OCI-LY7 (cell line): ENCODE results near the gene GPD1. TPM values are rescaled to one million over a fixed set of nuclear protein-coding genes. Genes with fewer than 3 reads are reported as not detected.

ENCODE experiments used
- BruUV-seq: library from RNA; stranded (reverse); fragments of 400-500 nt; replicated peaks from 2 replicates; lab custom pipeline; 2021; lab: Mats Ljungman, UMichigan
- CTCF ChIA-PET: fragments of 300-600 bp; sonication (Branson Sonifier 250); formaldehyde crosslinking; loops from one replicate; lab custom pipeline; 2022; ENCODE audit warnings: antibody characterized with exemption; ENCODE audit not compliant: unreplicated experiment; lab: Charles Lee
- POLR2A ChIA-PET: fragments of 300-600 bp; sonication (Branson Sonifier 250); formaldehyde crosslinking; loops from one replicate; lab custom pipeline; 2022; ENCODE audit warnings: antibody characterized with exemption; lab: Charles Lee
- DNase-seq: peaks from one replicate; pipeline ENCODE4 v3.0.0-alpha.2; 2015; ENCODE audit warnings: low spot score
- H2AFZ ChIP-seq: fragments of 200-600 bp; sonication (generic), shearing (Covaris generic); 2 replicates; pipeline ENCODE4 v1.6.1; 2014; ENCODE audit warnings: mild to moderate bottlenecking, antibody characterized with exemption, low read length, moderate library complexity
- H3K27ac ChIP-seq: fragments of 200-600 bp; sonication (generic); 2 replicates; pipeline ENCODE4 v1.5.1; 2014; ENCODE audit warnings: mixed run types, low read depth, mild to moderate bottlenecking, moderate library complexity, low read length, inconsistent platforms; ENCODE audit not compliant: poor library complexity, severe bottlenecking
- H3K36me3 ChIP-seq: fragments of 200-600 bp; sonication (generic); 2 replicates; pipeline ENCODE4 v1.6.1; 2014; ENCODE audit warnings: mild to moderate bottlenecking, antibody characterized with exemption, low read length, moderate library complexity, mixed read lengths; ENCODE audit not compliant: insufficient read depth
- H3K4me1 ChIP-seq: fragments of 200-600 bp; sonication (generic); 2 replicates; pipeline ENCODE4 v1.5.1; 2014; ENCODE audit warnings: mild to moderate bottlenecking, low read length; ENCODE audit not compliant: insufficient read depth, poor library complexity, severe bottlenecking
- H3K4me2 ChIP-seq: fragments of 200-600 bp; sonication (generic); 2 replicates; pipeline ENCODE4 v1.6.1; 2014; ENCODE audit warnings: mild to moderate bottlenecking, low read length
- H3K4me3 ChIP-seq: fragments of 200-600 bp; sonication (generic); 2 replicates; pipeline ENCODE4 v1.5.1; 2014; ENCODE audit warnings: mild to moderate bottlenecking, low read depth, low read length; ENCODE audit not compliant: poor library complexity, severe bottlenecking
- H3K79me2 ChIP-seq: fragments of 200-600 bp; sonication (generic); 2 replicates; pipeline ENCODE4 v1.6.1; 2016; ENCODE audit warnings: low read depth, mild to moderate bottlenecking, low read length, moderate library complexity, mixed read lengths; ENCODE audit not compliant: insufficient read depth
- H3K9me2 ChIP-seq: fragments of 200-600 bp; sonication (generic); 2 replicates; pipeline ENCODE4 v1.6.1; 2016; ENCODE audit warnings: mild to moderate bottlenecking, low read length, mixed read lengths; ENCODE audit not compliant: insufficient read depth
- H3K9me3 ChIP-seq: fragments of 200-600 bp; sonication (generic); 2 replicates; pipeline ENCODE4 v1.6.1; 2014; ENCODE audit warnings: mild to moderate bottlenecking, mixed run types, low read length, mixed read lengths
- H4K20me1 ChIP-seq: fragments of 200-600 bp; sonication (generic); 2 replicates; pipeline ENCODE4 v1.6.1; 2014; ENCODE audit warnings: mild to moderate bottlenecking, antibody characterized with exemption, low read length, moderate library complexity, mixed read lengths; ENCODE audit not compliant: insufficient read depth
- CTCF ChIP-seq: fragments of 200-600 bp; sonication (generic); conservative IDR thresholded peaks from 2 replicates; pipeline ENCODE4 v1.5.1; 2014; ENCODE audit warnings: mild to moderate bottlenecking, antibody characterized with exemption, low read length, moderate library complexity, mixed read lengths
- EZH2phosphoT487 ChIP-seq: fragments of 200-600 bp; sonication (generic); IDR thresholded peaks from 2 replicates; pipeline ENCODE4 v1.6.1; 2018; ENCODE audit warnings: low read depth, borderline replicate concordance, mild to moderate bottlenecking, mixed run types, antibody characterized with exemption, low read length, moderate library complexity, mixed read lengths
- intact Hi-C: fragments of 100-400 bp; cut with micrococcal nuclease; formaldehyde crosslinking; loops from one replicate; pipeline ENCODE4 v1.10.0; 2022; ENCODE audit not compliant: unreplicated experiment
- total RNA-seq, 2 experiments: library from RNA; depleted of rRNA in 1 of 2; stranded (reverse); fragments of >200 nt in 1 of 2; shearing (Covaris generic) in 1 of 2; gene quantifications; 2 replicates each; pipeline ENCODE4 v1.2.3, GENCODE V29; 2014 to 2022

GPD1 gene
- total RNA-seq, 2 experiments from 2014 or later = 0.47 to 1.2 TPM

- no TSS peak for BruUV-seq
- Histone ChIP-seq H3K79me2 (peaks cover 17% of the 10 kb centered on the region; the same call in 1 of the 2 replicates), H4K20me1 (0 out of 2 replicates have a peak, but pooled peaks cover 5% of the 10 kb centered on the region), H3K4me2 (no peak overlapping the region), H3K27ac (no peak overlapping the region), H3K9me2 (no peaks in the 10 kb centered on the region), H3K4me1 (no peaks in the 10 kb centered on the region), H3K36me3 (peaks cover 29% of the 10 kb centered on the region), H2AFZ (no peak overlapping the region), H3K4me3 (no peak overlapping the region), H3K9me3 (no peaks in the 10 kb centered on the region)
- intact Hi-C loops = no loop called here
- DNase-seq = no peak
- TF ChIP-seq EZH2phosphoT487 (no peak), CTCF (no peak)
- CTCF ChIA-PET = interaction anchor here (0.6 kb wide), 1 partner anchor 19 kb away, joined by 3 read pairs; no protein-coding TSS in a partner anchor
- POLR2A ChIA-PET = interaction anchor here (0.6 to 0.9 kb wide), 3 partner anchors 19 to 553 kb away, joined by 3 to 4 read pairs (median 3); no protein-coding TSS in a partner anchor
Measured at GRCh38 chr12:50156641-50157040, 52.8 kb downstream of the GPD1 start.

- no peaks in the 10 kb centered on the region for H3K9me3 ChIP-seq
- intact Hi-C loops = no loop called here
- ChIA-PET POLR2A (interaction anchor here (0.8 to 0.9 kb wide), 2 partner anchors 10 to 20 kb away, joined by 3 to 4 read pairs; no protein-coding TSS in a partner anchor), CTCF (interaction anchor here (0.6 kb wide), 1 partner anchor 19 kb away, joined by 3 read pairs; no protein-coding TSS in a partner anchor)
- BruUV-seq = no TSS peak
- H3K4me2 ChIP-seq = no peak overlapping the region
- H3K9me2 ChIP-seq = no peaks in the 10 kb centered on the region
- no peak for DNase-seq
- H3K36me3 ChIP-seq = peaks cover 29% of the 10 kb centered on the region
- no peak overlapping the region for H3K27ac ChIP-seq
- H3K4me3 ChIP-seq = no peak overlapping the region
- H2AFZ ChIP-seq = no peak overlapping the region
- H3K4me1 ChIP-seq = no peaks in the 10 kb centered on the region
- TF ChIP-seq CTCF (no peak), EZH2phosphoT487 (no peak)
- 0 out of 2 replicates have a peak, but pooled peaks cover 5% of the 10 kb centered on the region for H4K20me1 ChIP-seq
- peaks cover 17% of the 10 kb centered on the region; the same call in 1 of the 2 replicates for H3K79me2 ChIP-seq
Measured at GRCh38 chr12:50157259-50157658, 53.5 kb downstream of the GPD1 start.

GRCh38 chr12:50160643-50161042 lies 56.8 kb downstream of the GPD1 start:
- 0 out of 2 replicates have a peak, but pooled peaks cover 5% of the 10 kb centered on the region for H4K20me1 ChIP-seq
- H2AFZ ChIP-seq = no peak overlapping the region
- H3K79me2 ChIP-seq = peaks cover 31% of the 10 kb centered on the region
- DNase-seq = no peak
- no peak overlapping the region for H3K4me3 ChIP-seq
- no peak for TF ChIP-seq EZH2phosphoT487
- BruUV-seq = no TSS peak
- no peaks in the 10 kb centered on the region for H3K9me2 ChIP-seq
- no peak overlapping the region for H3K27ac ChIP-seq
- ChIA-PET POLR2A (interaction anchor here (0.6 to 1.2 kb wide), 4 partner anchors 11 to 50 kb away, joined by 3 to 4 read pairs (median 3); no protein-coding TSS in a partner anchor), CTCF (interaction anchor here (1.4 kb wide), 1 partner anchor 50 kb away, joined by 3 read pairs; no protein-coding TSS in a partner anchor)
- peaks cover 29% of the 10 kb centered on the region for H3K36me3 ChIP-seq
- H3K9me3 ChIP-seq = no peaks in the 10 kb centered on the region
- no peak overlapping the region for H3K4me2 ChIP-seq
- intact Hi-C loops = no loop called here
- peaks cover 4% of the 10 kb centered on the region for H3K4me1 ChIP-seq

Other genes starting within 250 kb of the GPD1 start
- not detected in 2 replicates for gene FAIM2, start 200.1 kb upstream of the GPD1 start, total RNA-seq (2014; rRNA removed; shearing (Covaris generic))
- gene FAIM2, start 200.1 kb upstream of the GPD1 start, total RNA-seq (2022) = 0.10 and 0.35 TPM in 2 replicates
- gene AQP2, start 153.3 kb upstream of the GPD1 start, total RNA-seq (2014; rRNA removed; shearing (Covaris generic)) = not detected in 2 replicates
- not detected in 2 replicates for gene AQP2, start 153.3 kb upstream of the GPD1 start, total RNA-seq (2022)
- gene AQP5, start 142.1 kb upstream of the GPD1 start, total RNA-seq (2014; rRNA removed; shearing (Covaris generic)) = not detected in 2 replicates
- not detected in 2 replicates for gene AQP5, start 142.1 kb upstream of the GPD1 start, total RNA-seq (2022)
- not detected in 2 replicates for gene AQP6, start 131.1 kb upstream of the GPD1 start, total RNA-seq (2014; rRNA removed; shearing (Covaris generic))
- not detected in 2 replicates for gene AQP6, start 131.1 kb upstream of the GPD1 start, total RNA-seq (2022)
- 69.6 and 75.3 TPM in 2 replicates for gene RACGAP1, start 78.5 kb upstream of the GPD1 start, total RNA-seq (2014; rRNA removed; shearing (Covaris generic))
- gene RACGAP1, start 78.5 kb upstream of the GPD1 start, total RNA-seq (2022) = 93.6 and 104 TPM in 2 replicates
- 0.05 TPM in 1 of 2 replicates, not detected in the other for gene ASIC1, start 46.4 kb upstream of the GPD1 start, total RNA-seq (2014; rRNA removed; shearing (Covaris generic))
- gene ASIC1, start 46.4 kb upstream of the GPD1 start, total RNA-seq (2022) = 0.57 and 0.59 TPM in 2 replicates
- gene SMARCD1, start 18.7 kb upstream of the GPD1 start, total RNA-seq (2014; rRNA removed; shearing (Covaris generic)) = 117 and 134 TPM in 2 replicates
- gene SMARCD1, start 18.7 kb upstream of the GPD1 start, total RNA-seq (2022) = 92.8 and 109 TPM in 2 replicates
- gene COX14, start 8.2 kb downstream of the GPD1 start, total RNA-seq (2014; rRNA removed; shearing (Covaris generic)) = 51.4 and 57.4 TPM in 2 replicates
- gene COX14, start 8.2 kb downstream of the GPD1 start, total RNA-seq (2022) = 48.2 and 54.3 TPM in 2 replicates
- 27.6 and 28.6 TPM in 2 replicates for gene CERS5, start 63.4 kb downstream of the GPD1 start, total RNA-seq (2014; rRNA removed; shearing (Covaris generic))
- gene CERS5, start 63.4 kb downstream of the GPD1 start, total RNA-seq (2022) = 36.9 and 42.3 TPM in 2 replicates
- gene LIMA1, start 179.5 kb downstream of the GPD1 start, total RNA-seq (2014; rRNA removed; shearing (Covaris generic)) = 6.2 and 7.4 TPM in 2 replicates
- gene LIMA1, start 179.5 kb downstream of the GPD1 start, total RNA-seq (2022) = 18.2 and 20.4 TPM in 2 replicates